ENCODE data around the gene IL5RA.

The IL5RA gene

GRCh38 chr3:3023111-3023745 lies 86.9 kb downstream of the IL5RA start:
- no peak for TF ChIP-seq CTCF (IDR thresholded peaks at IDR 0.05; ENCODE audit: low read length, missing control alignments)
- no peak overlapping the region for H3K4me3 ChIP-seq (replicated peaks; ENCODE audit: low read depth, low read length)
- DNase-seq (ENCODE audit: low read depth) = no peak

DNA sequence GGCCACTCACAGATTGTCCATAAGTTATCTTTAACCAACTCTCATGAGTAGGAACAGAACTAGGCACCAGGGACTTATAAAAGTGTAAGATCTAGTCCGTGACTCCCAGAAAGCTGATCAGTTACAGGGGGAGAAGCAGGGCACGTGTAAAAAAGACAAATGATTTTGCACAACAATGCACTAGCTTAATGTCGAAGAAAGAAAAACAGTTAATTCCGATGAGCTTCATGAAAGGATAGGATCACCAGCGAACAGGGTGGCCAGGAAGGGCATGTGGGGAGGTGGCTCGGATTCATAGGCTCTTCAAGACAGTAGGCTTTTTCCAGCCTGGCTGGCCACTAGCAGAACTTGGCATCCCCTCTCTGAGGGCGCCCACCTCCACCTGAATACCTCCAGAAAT lies 90.0 kb downstream of the IL5RA start:
- no peak overlapping the region for H3K4me3 ChIP-seq (replicated peaks; ENCODE audit: low read depth, low read length)
- no peak for TF ChIP-seq CTCF (IDR thresholded peaks at IDR 0.05; ENCODE audit: low read length, missing control alignments)

More for the DNA sequence above, 90.0 kb downstream of the IL5RA start:
- DNase-seq (ENCODE audit: low read depth) = no peak
